CD4-positive, alpha-beta memory T cell (primary cell): Measurements from ENCODE around the gene AGBL4. TPM values are rescaled to one million over a fixed set of nuclear protein-coding genes. Genes with fewer than 3 reads are reported as not detected.

ENCODE experiments used
- CTCF ChIA-PET: fragments of 350-600 bp; sonication (Branson Sonifier 250); formaldehyde crosslinking; loops from one replicate; lab custom pipeline; 2021; ENCODE audit warnings: inconsistent platforms; ENCODE audit not compliant: partially characterized antibody; lab: Charles Lee
- POLR2A ChIA-PET: fragments of 350-600 bp; sonication (Branson Sonifier 250); formaldehyde crosslinking; loops from one replicate; lab custom pipeline; 2021; ENCODE audit not compliant: partially characterized antibody; lab: Charles Lee
- DNase-seq, 5 donors: peaks; one replicate each; pipeline versions ENCODE4 v3.0.0 to v3.0.0-alpha.2; 2020 to 2022; ENCODE audit warnings: mixed read lengths in 1 of 5
- H3K27ac ChIP-seq: one replicate; pipeline ENCODE4 v1.7.0; 2013; ENCODE audit warnings: low read depth, low read length
- H3K27me3 ChIP-seq: 2 replicates; pipeline ENCODE4 v1.7.0; 2013; ENCODE audit warnings: mild to moderate bottlenecking, low read length, moderate library complexity; ENCODE audit not compliant: insufficient read depth
- H3K36me3 ChIP-seq: 2 replicates; pipeline ENCODE4 v1.7.0; 2013; ENCODE audit warnings: mild to moderate bottlenecking, low read length, moderate library complexity; ENCODE audit not compliant: insufficient read depth
- H3K4me1 ChIP-seq: 2 replicates; pipeline ENCODE4 v1.7.0; 2013; ENCODE audit warnings: mild to moderate bottlenecking, low read length, moderate library complexity; ENCODE audit not compliant: insufficient read depth
- H3K4me3 ChIP-seq, 2 donors: one replicate each; pipeline ENCODE4 v1.7.0; 2013; ENCODE audit warnings: low read length in 2 of 2, mild to moderate bottlenecking in 1 of 2
- H3K9me3 ChIP-seq, 2 donors: one replicate each; pipeline ENCODE4 v1.7.0; 2013; ENCODE audit warnings: low read length in 2 of 2, control low read depth in 1 of 2; ENCODE audit not compliant: control insufficient read depth in 1 of 2
- H3K27ac Mint-ChIP-seq, 7 donors: one replicate each; pipeline ENCODE4 v1.8.0; 2020 to 2021; ENCODE audit warnings: mixed read lengths in 7 of 7, mild to moderate bottlenecking in 6 of 7, inconsistent platforms in 3 of 7, moderate library complexity in 3 of 7
- H3K27me3 Mint-ChIP-seq, 2 donors: one replicate each; pipeline ENCODE4 v1.8.0; 2020 to 2021; ENCODE audit warnings: mixed read lengths in 2 of 2
- H3K36me3 Mint-ChIP-seq, 2 donors: one replicate each; pipeline ENCODE4 v1.8.0; 2020 to 2021; ENCODE audit warnings: mixed read lengths in 2 of 2, inconsistent platforms in 1 of 2, mild to moderate bottlenecking in 1 of 2
- H3K4me1 Mint-ChIP-seq, 4 donors: one replicate each; pipeline ENCODE4 v1.8.0; 2020 to 2021; ENCODE audit warnings: mixed read lengths in 4 of 4, mild to moderate bottlenecking in 1 of 4
- H3K4me3 Mint-ChIP-seq, 8 donors: one replicate each; pipeline ENCODE4 v1.8.0; 2020 to 2021; ENCODE audit warnings: mixed read lengths in 8 of 8, mild to moderate bottlenecking in 7 of 8, moderate library complexity in 6 of 8, inconsistent platforms in 3 of 8
- H3K9me3 Mint-ChIP-seq, 8 donors: one replicate each; pipeline ENCODE4 v1.8.0; 2020 to 2021; ENCODE audit warnings: mixed read lengths in 8 of 8, mild to moderate bottlenecking in 5 of 8, inconsistent platforms in 3 of 8, moderate library complexity in 1 of 8
- intact Hi-C: fragments of 100-400 bp; cut with micrococcal nuclease; formaldehyde crosslinking; loops from one replicate; pipeline ENCODE4 v1.15.1; 2023
- polyA plus RNA-seq, 2 donors: library from polyadenylated mRNA; unstranded; fragments of 300-500 nt; fragmentation: Illumina TruSeq; gene quantifications; one replicate each; pipeline ENCODE4 v1.2.3, GENCODE V29; 2021
- total RNA-seq, 2 experiments: library from RNA; stranded (reverse); gene quantifications; one replicate each; pipeline ENCODE4 v1.2.3, GENCODE V29; 2021

AGBL4 gene
- total and polyA plus RNA-seq, 4 experiments from 2014 or later: not detected

- Mint-ChIP-seq H3K4me3 (no peak overlapping the region), H3K36me3 (no peaks in the 10 kb centered on the region), H3K4me1 (no peaks in the 10 kb centered on the region), H3K9me3 (no peaks in the 10 kb centered on the region), H3K27me3 (peaks cover 0 to 7% of the 10 kb centered on the region in 2 donors), H3K27ac (no peak overlapping the region)
- Histone ChIP-seq H3K9me3 (no peaks in the 10 kb centered on the region), H3K4me3 (no peak overlapping the region), H3K27me3 (no peaks in the 10 kb centered on the region), H3K36me3 (no peaks in the 10 kb centered on the region), H3K27ac (no peak overlapping the region), H3K4me1 (no peaks in the 10 kb centered on the region)
- ChIA-PET POLR2A (no interaction called here), CTCF (no interaction called here)
- intact Hi-C loops: no loop called here
- DNase-seq: no peak
These were observed 1332.2 kb downstream of the AGBL4 start for GRCh38 chr1:48691429-48692001.

GRCh38 chr1:48688102-48688760 is 1335.5 kb downstream of the AGBL4 start:
- POLR2A ChIA-PET: no interaction called here

GRCh38 chr1:48687282-48688045 is 1336.3 kb downstream of the AGBL4 start:
- CTCF ChIA-PET: interaction anchor here (0.9 to 2.9 kb wide), 2 partner anchors 9 to 10 kb away, joined by 4 to 9 read pairs; no protein-coding TSS in a partner anchor
- no peaks in the 10 kb centered on the region for H3K4me1 ChIP-seq
- no peak overlapping the region for H3K4me3 ChIP-seq
- H3K27me3 ChIP-seq: no peaks in the 10 kb centered on the region
- no peaks in the 10 kb centered on the region for H3K36me3 Mint-ChIP-seq
- POLR2A ChIA-PET: no interaction called here
- H3K4me3 Mint-ChIP-seq: no peak overlapping the region
- DNase-seq: no peak
- H3K27ac ChIP-seq: no peak overlapping the region
- no peaks in the 10 kb centered on the region for H3K36me3 ChIP-seq
- no peak overlapping the region for H3K27ac Mint-ChIP-seq
- intact Hi-C loops: no loop called here
- peaks cover 0 to 2% of the 10 kb centered on the region in 2 donors for H3K27me3 Mint-ChIP-seq
- H3K9me3 ChIP-seq: no peaks in the 10 kb centered on the region
- no peaks in the 10 kb centered on the region for H3K9me3 Mint-ChIP-seq
- H3K4me1 Mint-ChIP-seq: no peaks in the 10 kb centered on the region

More at GRCh38 chr1:48688102-48688760, 1335.5 kb downstream of the AGBL4 start:
- Mint-ChIP-seq H3K4me1 (no peaks in the 10 kb centered on the region), H3K36me3 (no peaks in the 10 kb centered on the region), H3K9me3 (no peaks in the 10 kb centered on the region), H3K27me3 (peaks cover 0 to 7% of the 10 kb centered on the region in 2 donors), H3K4me3 (no peak overlapping the region), H3K27ac (no peak overlapping the region)
- intact Hi-C loops: no loop called here
- no peaks in the 10 kb centered on the region for H3K36me3 ChIP-seq
- no peak for DNase-seq
- CTCF ChIA-PET: interaction anchor here (0.7 to 2.9 kb wide), 4 partner anchors 8 to 20 kb away, joined by 3 to 9 read pairs (median 4); no protein-coding TSS in a partner anchor
- no peaks in the 10 kb centered on the region for H3K27me3 ChIP-seq
- no peaks in the 10 kb centered on the region for H3K4me1 ChIP-seq
- H3K27ac ChIP-seq: no peak overlapping the region
- no peak overlapping the region for H3K4me3 ChIP-seq
- H3K9me3 ChIP-seq: no peaks in the 10 kb centered on the region

- no peak overlapping the region for H3K4me3 ChIP-seq
- H3K4me1 ChIP-seq: no peaks in the 10 kb centered on the region
- no peak overlapping the region for H3K27ac ChIP-seq
- no peak for DNase-seq
- intact Hi-C loops: no loop called here
- no peaks in the 10 kb centered on the region for H3K9me3 ChIP-seq
- H3K27me3 ChIP-seq: no peaks in the 10 kb centered on the region
- peaks cover 0 to 2% of the 10 kb centered on the region in 2 donors for H3K27me3 Mint-ChIP-seq
- H3K27ac Mint-ChIP-seq: no peak overlapping the region
- no peaks in the 10 kb centered on the region for H3K36me3 ChIP-seq
- CTCF ChIA-PET: interaction anchor here (1.0 to 2.9 kb wide), 2 partner anchors 9 to 10 kb away, joined by 4 to 9 read pairs; no protein-coding TSS in a partner anchor
- H3K36me3 Mint-ChIP-seq: no peaks in the 10 kb centered on the region
- POLR2A ChIA-PET: no interaction called here
- no peak overlapping the region for H3K4me3 Mint-ChIP-seq
- no peaks in the 10 kb centered on the region for H3K9me3 Mint-ChIP-seq
- no peaks in the 10 kb centered on the region for H3K4me1 Mint-ChIP-seq
These were observed 1337.6 kb downstream of the AGBL4 start for GRCh38 chr1:48686159-48686558.

GRCh38 chr1:48684381-48684780 is 1339.4 kb downstream of the AGBL4 start:
- Histone ChIP-seq H3K4me1 (no peaks in the 10 kb centered on the region), H3K27me3 (no peaks in the 10 kb centered on the region), H3K36me3 (no peaks in the 10 kb centered on the region), H3K4me3 (no peak overlapping the region), H3K27ac (no peak overlapping the region), H3K9me3 (no peaks in the 10 kb centered on the region)
- H3K4me3 Mint-ChIP-seq: no peak overlapping the region
- H3K36me3 Mint-ChIP-seq: no peaks in the 10 kb centered on the region
- peaks cover 0 to 1% of the 10 kb centered on the region in 2 donors for H3K27me3 Mint-ChIP-seq
- no peak overlapping the region for H3K27ac Mint-ChIP-seq
- intact Hi-C loops: no loop called here
- H3K9me3 Mint-ChIP-seq: no peaks in the 10 kb centered on the region
- ChIA-PET POLR2A (no interaction called here), CTCF (no interaction called here)
- no peak for DNase-seq
- H3K4me1 Mint-ChIP-seq: no peaks in the 10 kb centered on the region

GRCh38 chr1:48683839-48684238 is 1339.9 kb downstream of the AGBL4 start:
- no peaks in the 10 kb centered on the region for H3K9me3 Mint-ChIP-seq
- Histone ChIP-seq H3K9me3 (no peaks in the 10 kb centered on the region), H3K36me3 (no peaks in the 10 kb centered on the region), H3K27ac (no peak overlapping the region), H3K27me3 (no peaks in the 10 kb centered on the region), H3K4me3 (no peak overlapping the region), H3K4me1 (no peaks in the 10 kb centered on the region)
- H3K4me1 Mint-ChIP-seq: no peaks in the 10 kb centered on the region
- no peak overlapping the region for H3K4me3 Mint-ChIP-seq
- POLR2A ChIA-PET: no interaction called here
- intact Hi-C loops: no loop called here
- H3K27me3 Mint-ChIP-seq: no peaks in the 10 kb centered on the region
- CTCF ChIA-PET: no interaction called here
- no peak for DNase-seq
- H3K27ac Mint-ChIP-seq: no peak overlapping the region
- H3K36me3 Mint-ChIP-seq: no peaks in the 10 kb centered on the region
